Neural progenitor cell (in vitro differentiated cells): ENCODE measurements around the gene METRNL. TPM values are rescaled to one million over a fixed set of nuclear protein-coding genes. Genes with fewer than 3 reads are reported as not detected.

ENCODE experiments used
- DNase-seq: peaks from one replicate; pipeline ENCODE4 v3.0.0-alpha.2; 2016; ENCODE audit warnings: low spot score
- H2AFZ ChIP-seq: fragments of 200-600 bp; sonication (generic); replicated peaks from 2 replicates; pipeline ENCODE4 v1.6.1; 2016; ENCODE audit warnings: antibody characterized with exemption
- H3F3A ChIP-seq: fragments of 200-600 bp; sonication (generic); 2 replicates; pipeline ENCODE4 v1.6.1; 2016; ENCODE audit warnings: antibody characterized with exemption, low read depth
- H3K27ac ChIP-seq: fragments of 200-600 bp; sonication (generic); 2 replicates; pipeline ENCODE4 v1.5.1; 2016; ENCODE audit warnings: mild to moderate bottlenecking
- H3K27me3 ChIP-seq: fragments of 200-600 bp; sonication (generic); 2 replicates; pipeline ENCODE4 v1.6.1; 2016; ENCODE audit warnings: mild to moderate bottlenecking, moderate library complexity
- H3K36me3 ChIP-seq: fragments of 200-600 bp; sonication (generic); 2 replicates; pipeline ENCODE4 v1.5.1; 2016
- H3K4me1 ChIP-seq: fragments of 200-600 bp; sonication (generic); 2 replicates; pipeline ENCODE4 v1.6.1; 2016; ENCODE audit warnings: mixed run types
- H3K4me2 ChIP-seq: fragments of 200-600 bp; sonication (generic); 2 replicates; pipeline ENCODE4 v1.6.1; 2016
- H3K4me3 ChIP-seq: fragments of 200-600 bp; sonication (generic); 2 replicates; pipeline ENCODE4 v1.5.1; 2016
- H3K79me2 ChIP-seq: fragments of 200-600 bp; sonication (generic); 2 replicates; pipeline ENCODE4 v1.6.1; 2016; ENCODE audit warnings: low read depth
- H3K9ac ChIP-seq: fragments of 200-600 bp; sonication (generic); 2 replicates; pipeline ENCODE4 v1.6.1; 2016
- H3K9me3 ChIP-seq: fragments of 200-600 bp; sonication (generic); 2 replicates; pipeline ENCODE4 v1.5.1; 2016; ENCODE audit warnings: low read depth
- H4K20me1 ChIP-seq: fragments of 200-600 bp; sonication (generic); 2 replicates; pipeline ENCODE4 v1.6.1; 2016; ENCODE audit warnings: low read depth
- H3K27ac Mint-ChIP-seq: 3 replicates; pipeline ENCODE4 v1.8.0; 2021; ENCODE audit warnings: mixed read lengths
- H3K27me3 Mint-ChIP-seq: 2 replicates; pipeline ENCODE4 v1.8.0; 2022; ENCODE audit warnings: low read depth, mild to moderate bottlenecking, inconsistent platforms, moderate library complexity, mixed read lengths; ENCODE audit not compliant: insufficient read depth
- H3K36me3 Mint-ChIP-seq: 3 replicates; pipeline ENCODE4 v1.8.0; 2021; ENCODE audit warnings: mixed read lengths
- H3K4me1 Mint-ChIP-seq: 3 replicates; pipeline ENCODE4 v1.8.0; 2021; ENCODE audit warnings: mixed read lengths
- H3K4me3 Mint-ChIP-seq: 3 replicates; pipeline ENCODE4 v1.8.0; 2021; ENCODE audit warnings: mild to moderate bottlenecking, moderate library complexity, mixed read lengths
- H3K9me3 Mint-ChIP-seq: 3 replicates; pipeline ENCODE4 v1.8.0; 2020; ENCODE audit warnings: mixed read lengths
- CTCF ChIP-seq: fragments of 200-600 bp; sonication (generic); IDR thresholded peaks from 2 replicates; pipeline ENCODE4 v1.5.1; 2017; ENCODE audit warnings: antibody characterized with exemption, mild to moderate bottlenecking
- EZH2 ChIP-seq: fragments of 200-600 bp; sonication (generic); IDR thresholded peaks from 2 replicates; pipeline ENCODE4 v1.6.1; 2017; ENCODE audit warnings: antibody characterized with exemption, mild to moderate bottlenecking, moderate library complexity
- EZH2phosphoT487 ChIP-seq: fragments of 200-600 bp; sonication (generic); IDR thresholded peaks from 2 replicates; pipeline ENCODE4 v1.6.1; 2017; ENCODE audit warnings: antibody characterized with exemption
- total RNA-seq: library from RNA; depleted of rRNA; stranded (reverse); fragments of >200 nt; gene quantifications from 2 replicates; pipeline ENCODE4 v1.2.3, GENCODE V29; 2015; ENCODE audit warnings: low replicate concordance

METRNL gene
- total RNA-seq, 1 donor from 2014 or later = 3.6 TPM

- no peaks in the 10 kb centered on the region for H3K79me2 ChIP-seq
- no peak overlapping the region for H3K4me2 ChIP-seq
- H3K9ac ChIP-seq = no peak overlapping the region
- Mint-ChIP-seq H3K27ac (no peak overlapping the region), H3K9me3 (peaks cover 2% of the 10 kb centered on the region), H3K36me3 (no peaks in the 10 kb centered on the region), H3K4me3 (no peak overlapping the region), H3K4me1 (peaks cover 53% of the 10 kb centered on the region), H3K27me3 (peaks cover 19% of the 10 kb centered on the region)
- no peak overlapping the region for H3K4me3 ChIP-seq
- H2AFZ ChIP-seq = no peak overlapping the region
- H4K20me1 ChIP-seq = no peaks in the 10 kb centered on the region
- peaks cover 20% of the 10 kb centered on the region for H3K27me3 ChIP-seq
- peaks cover 7% of the 10 kb centered on the region for H3K4me1 ChIP-seq
- TF ChIP-seq EZH2phosphoT487 (no peak), CTCF (no peak), EZH2 (no peak)
- H3K9me3 ChIP-seq = no peaks in the 10 kb centered on the region
- H3K36me3 ChIP-seq = no peaks in the 10 kb centered on the region
- H3F3A ChIP-seq = no peaks in the 10 kb centered on the region
- DNase-seq = no peak
- no peak overlapping the region for H3K27ac ChIP-seq
Observed at GRCh38 chr17:83114706-83115105, 35.3 kb downstream of the METRNL start.

- no peak for DNase-seq
- Mint-ChIP-seq H3K9me3 (peaks cover 2% of the 10 kb centered on the region), H3K36me3 (no peaks in the 10 kb centered on the region), H3K27me3 (peaks cover 22% of the 10 kb centered on the region), H3K4me3 (no peak overlapping the region), H3K27ac (no peak overlapping the region), H3K4me1 (peaks cover 51% of the 10 kb centered on the region)
- no peaks in the 10 kb centered on the region for H3K79me2 ChIP-seq
- H2AFZ ChIP-seq = no peak overlapping the region
- H3K27ac ChIP-seq = no peak overlapping the region
- peaks cover 7% of the 10 kb centered on the region for H3K4me1 ChIP-seq
- H3K9ac ChIP-seq = no peak overlapping the region
- no peaks in the 10 kb centered on the region for H3K36me3 ChIP-seq
- H4K20me1 ChIP-seq = no peaks in the 10 kb centered on the region
- H3F3A ChIP-seq = peaks cover 2% of the 10 kb centered on the region
- H3K4me2 ChIP-seq = no peak overlapping the region
- TF ChIP-seq EZH2 = no peak
- TF ChIP-seq EZH2phosphoT487 = no peak
- no peak for TF ChIP-seq CTCF
- H3K9me3 ChIP-seq = no peaks in the 10 kb centered on the region
- peaks cover 22% of the 10 kb centered on the region for H3K27me3 ChIP-seq
- no peak overlapping the region for H3K4me3 ChIP-seq
Observed at GRCh38 chr17:83115202-83115651, 35.8 kb downstream of the METRNL start.

DNA sequence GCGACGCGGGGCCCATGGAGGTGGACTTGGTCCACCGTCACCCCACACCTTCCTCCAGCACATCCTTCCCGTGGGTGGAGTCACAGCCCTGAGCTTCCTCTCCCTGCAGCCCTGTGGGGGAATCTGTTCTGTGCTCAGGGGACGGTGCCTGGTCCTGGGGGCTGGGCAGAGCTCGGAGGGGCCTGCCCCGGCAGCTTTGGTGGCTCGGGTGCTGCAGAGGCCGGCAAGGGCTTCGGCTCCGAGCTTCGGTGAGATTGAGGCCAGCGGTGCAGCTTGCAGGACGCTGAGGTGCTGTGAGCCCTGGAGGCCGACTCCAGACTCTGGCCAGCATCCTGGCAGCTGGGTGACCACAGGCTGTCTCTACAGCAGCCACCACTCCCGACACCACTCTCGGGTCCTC, 36.4 kb downstream of the METRNL start:
- H3K4me1 ChIP-seq = peaks cover 7% of the 10 kb centered on the region
- H3F3A ChIP-seq = peaks cover 5% of the 10 kb centered on the region
- TF ChIP-seq CTCF = no peak
- TF ChIP-seq EZH2 = no peak
- no peak for TF ChIP-seq EZH2phosphoT487
- H3K36me3 ChIP-seq = no peaks in the 10 kb centered on the region
- H4K20me1 ChIP-seq = no peaks in the 10 kb centered on the region
- DNase-seq = no peak
- H3K27ac ChIP-seq = no peak overlapping the region
- H2AFZ ChIP-seq = no peak overlapping the region
- H3K27ac Mint-ChIP-seq = no peak overlapping the region
- H3K4me1 Mint-ChIP-seq = peaks cover 46% of the 10 kb centered on the region
- no peak overlapping the region for H3K9ac ChIP-seq
- H3K27me3 ChIP-seq = peaks cover 28% of the 10 kb centered on the region
- no peak overlapping the region for H3K4me3 Mint-ChIP-seq
- peaks cover 24% of the 10 kb centered on the region for H3K27me3 Mint-ChIP-seq
- no peaks in the 10 kb centered on the region for H3K36me3 Mint-ChIP-seq
- no peak overlapping the region for H3K4me2 ChIP-seq
- no peak overlapping the region for H3K4me3 ChIP-seq
- H3K9me3 ChIP-seq = no peaks in the 10 kb centered on the region
- peaks cover 2% of the 10 kb centered on the region for H3K9me3 Mint-ChIP-seq
- H3K79me2 ChIP-seq = no peaks in the 10 kb centered on the region
